NOMO-1 treated with dmso at 0.1 percent for 144 hours (cell line): ENCODE measurements around the gene CCDC28B.

Experiments used
- DNase-seq: peaks from one replicate; lab custom pipeline; 2025; ENCODE audit not compliant: unreplicated experiment; lab: John Stamatoyannopoulos, UW

CCDC28B gene

DNA sequence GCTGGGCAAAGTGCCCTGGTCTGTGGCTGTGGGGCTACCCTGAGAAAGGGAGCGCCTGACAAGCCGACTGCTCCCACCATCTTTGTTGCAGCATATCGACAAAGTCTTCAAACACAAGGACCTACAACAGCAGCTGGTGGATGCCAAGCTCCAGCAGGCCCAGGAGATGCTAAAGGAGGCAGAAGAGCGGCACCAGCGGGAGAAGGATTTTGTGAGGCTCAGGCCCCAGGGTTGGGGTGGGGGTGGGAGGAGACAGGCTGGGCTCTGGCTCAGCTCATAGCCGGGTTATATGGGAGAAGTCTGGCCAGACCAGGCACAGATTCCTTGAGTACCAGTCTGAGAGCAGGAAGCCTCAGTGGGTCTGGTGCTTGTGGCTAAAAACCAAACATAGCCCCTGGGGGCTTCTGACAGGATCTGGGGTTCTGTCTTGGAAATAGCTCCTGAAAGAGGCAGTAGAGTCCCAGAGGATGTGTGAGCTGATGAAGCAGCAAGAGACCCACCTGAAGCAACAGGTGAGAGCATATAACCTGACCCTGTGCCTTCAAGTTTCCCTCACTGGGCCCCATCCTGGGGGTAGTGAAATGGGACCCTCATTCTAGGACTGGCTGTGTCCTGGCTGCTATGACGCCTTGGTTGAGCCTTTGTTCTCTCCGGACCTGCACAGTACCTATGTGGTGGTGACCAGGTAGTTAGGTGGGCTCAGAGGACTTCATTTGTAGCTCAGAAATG, 8.0 kb upstream of the CCDC28B start:
- no peak for DNase-seq

DNA sequence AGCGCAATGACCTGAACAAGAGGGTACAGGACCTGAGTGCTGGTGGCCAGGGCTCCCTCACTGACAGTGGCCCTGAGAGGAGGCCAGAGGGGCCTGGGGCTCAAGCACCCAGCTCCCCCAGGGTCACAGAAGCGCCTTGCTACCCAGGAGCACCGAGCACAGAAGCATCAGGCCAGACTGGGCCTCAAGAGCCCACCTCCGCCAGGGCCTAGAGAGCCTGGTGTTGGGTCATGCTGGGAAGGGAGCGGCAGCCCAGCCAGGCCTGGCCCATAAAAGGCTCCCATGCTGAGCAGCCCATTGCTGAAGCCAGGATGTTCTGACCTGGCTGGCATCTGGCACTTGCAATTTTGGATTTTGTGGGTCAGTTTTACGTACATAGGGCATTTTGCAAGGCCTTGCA, 5.4 kb upstream of the CCDC28B start:
- DNase-seq, result no peak

DNA sequence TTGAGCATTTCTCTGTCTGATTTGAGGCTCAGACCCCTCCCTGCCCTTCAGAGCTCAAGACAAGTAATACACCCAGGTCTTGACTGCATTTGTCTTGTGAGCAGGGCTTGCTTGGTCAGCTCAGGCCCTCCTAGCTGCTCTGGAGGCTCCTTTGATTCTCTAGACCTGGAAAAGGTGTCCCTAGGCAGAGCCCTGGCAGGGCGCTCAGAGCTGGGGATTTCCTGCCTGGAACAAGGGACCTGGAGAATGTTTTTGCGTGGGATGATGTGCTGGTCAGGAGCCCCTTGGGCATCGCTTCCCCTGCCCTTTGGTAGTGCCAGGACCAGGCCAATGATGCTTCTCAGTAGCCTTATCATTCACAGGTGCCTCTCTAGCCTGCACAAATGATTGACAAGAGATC, 4.9 kb upstream of the CCDC28B start:
- no peak for DNase-seq

DNA sequence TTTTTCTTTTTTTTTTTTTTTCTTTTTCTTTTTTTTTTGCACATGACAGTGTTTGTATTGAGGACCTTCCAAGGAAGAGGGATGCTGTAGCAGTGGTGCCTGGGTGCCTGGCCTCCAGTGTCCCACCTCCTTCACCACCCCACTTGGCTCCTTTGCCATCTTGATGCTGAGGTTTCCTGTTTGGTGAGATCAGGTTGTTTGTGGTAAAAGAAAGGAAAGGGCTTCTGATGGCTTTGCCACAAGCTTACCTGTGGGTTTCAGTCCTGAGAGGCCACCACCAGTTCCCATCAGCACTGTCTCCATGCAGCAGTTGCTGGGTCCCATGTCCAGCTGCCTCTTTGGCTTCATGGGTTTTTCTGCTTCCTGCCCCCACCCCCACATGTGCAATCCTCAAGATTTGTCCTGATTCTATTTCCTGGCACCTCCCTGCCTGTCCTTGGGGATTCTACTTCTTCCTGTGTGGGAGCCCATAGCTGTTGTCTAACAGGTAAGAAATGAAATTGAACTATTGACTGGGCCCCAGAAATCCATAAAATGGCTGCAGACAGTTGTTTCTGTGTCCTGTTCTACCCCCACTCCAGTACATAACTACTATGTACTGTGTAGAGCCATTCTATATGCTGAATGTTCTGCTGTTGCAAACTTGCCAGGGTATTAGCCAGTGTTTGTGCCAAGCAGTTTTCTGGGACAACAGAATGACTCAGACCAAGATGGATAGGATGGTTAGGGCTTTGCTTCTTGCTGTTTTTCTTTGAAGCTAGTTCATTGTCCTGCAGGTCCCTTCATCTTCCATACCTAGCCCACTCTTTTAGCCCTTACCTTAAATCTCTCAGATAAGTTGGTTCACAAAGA, 4.2 kb upstream of the CCDC28B start:
- no peak for DNase-seq

DNA sequence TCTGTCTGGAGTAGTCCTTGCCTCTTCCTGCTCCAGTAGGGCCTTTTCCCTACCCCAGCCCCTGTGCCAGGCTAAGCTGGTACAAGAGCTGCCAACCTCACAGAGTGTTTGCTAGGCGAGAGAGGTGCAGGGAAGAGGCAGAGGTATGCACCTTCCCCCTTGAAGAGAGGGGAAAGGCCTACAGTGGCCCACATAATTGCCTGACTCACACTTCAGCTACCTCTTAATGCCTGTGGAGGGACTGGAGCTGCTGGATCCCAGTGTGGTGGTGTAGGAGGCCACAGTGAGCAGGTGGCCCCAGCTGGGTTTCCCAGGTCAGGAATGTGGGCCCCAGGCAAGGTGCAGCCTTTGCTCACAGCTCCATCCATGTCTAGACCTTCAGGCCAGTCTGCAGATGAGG, 3.3 kb upstream of the CCDC28B start:
- no peak for DNase-seq

DNA sequence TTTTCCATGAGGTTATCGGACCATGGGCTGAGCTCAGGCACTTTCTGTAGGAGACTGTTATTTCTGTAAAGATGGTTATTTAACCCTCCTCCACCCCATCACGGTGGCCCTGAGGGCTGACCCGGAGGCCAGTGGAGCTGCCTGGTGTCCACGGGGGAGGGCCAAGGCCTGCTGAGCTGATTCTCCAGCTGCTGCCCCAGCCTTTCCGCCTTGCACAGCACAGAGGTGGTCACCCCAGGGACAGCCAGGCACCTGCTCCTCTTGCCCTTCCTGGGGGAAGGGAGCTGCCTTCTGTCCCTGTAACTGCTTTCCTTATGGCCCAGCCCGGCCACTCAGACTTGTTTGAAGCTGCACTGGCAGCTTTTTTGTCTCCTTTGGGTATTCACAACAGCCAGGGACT, 2.6 kb upstream of the CCDC28B start:
- no peak for DNase-seq

DNA sequence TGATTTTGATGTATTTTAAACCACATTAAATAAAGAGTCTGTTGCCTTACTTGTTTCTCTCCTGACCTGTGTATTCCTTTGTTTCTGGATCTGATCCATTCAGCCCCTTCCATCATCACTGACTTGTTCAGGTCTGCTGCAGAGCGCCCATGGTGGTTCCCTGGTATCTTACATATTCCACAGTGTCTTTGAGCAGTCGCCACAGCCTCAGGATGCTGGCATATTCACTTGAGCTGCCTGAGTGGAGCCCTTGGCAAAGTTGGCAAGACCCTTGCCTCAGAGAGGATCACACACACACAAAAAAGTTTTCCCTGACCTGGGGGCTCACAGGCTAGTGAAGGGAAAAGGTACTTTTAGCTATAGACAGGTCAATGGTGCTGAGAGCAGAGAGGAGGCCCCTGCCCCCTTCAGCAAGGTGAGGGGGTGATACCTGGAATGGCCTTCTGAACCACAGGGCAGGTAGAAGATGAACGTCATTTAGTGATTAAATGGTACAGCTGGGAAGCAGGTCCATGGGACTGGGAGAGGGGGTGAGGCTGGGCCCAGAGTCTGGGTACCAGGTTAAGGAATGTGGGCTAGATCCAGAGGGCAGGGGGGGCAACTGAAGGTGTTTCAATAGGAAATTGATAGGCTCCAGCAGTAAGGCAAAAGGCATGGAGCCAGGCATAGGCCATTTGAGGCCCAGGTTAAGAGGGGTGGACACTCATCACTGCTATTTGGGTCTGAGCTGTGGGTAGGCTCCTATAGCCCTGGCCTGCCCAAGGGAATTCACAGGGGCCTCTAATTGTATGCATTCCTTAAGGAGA, 2.0 kb upstream of the CCDC28B start:
- DNase-seq, result no peak

DNA sequence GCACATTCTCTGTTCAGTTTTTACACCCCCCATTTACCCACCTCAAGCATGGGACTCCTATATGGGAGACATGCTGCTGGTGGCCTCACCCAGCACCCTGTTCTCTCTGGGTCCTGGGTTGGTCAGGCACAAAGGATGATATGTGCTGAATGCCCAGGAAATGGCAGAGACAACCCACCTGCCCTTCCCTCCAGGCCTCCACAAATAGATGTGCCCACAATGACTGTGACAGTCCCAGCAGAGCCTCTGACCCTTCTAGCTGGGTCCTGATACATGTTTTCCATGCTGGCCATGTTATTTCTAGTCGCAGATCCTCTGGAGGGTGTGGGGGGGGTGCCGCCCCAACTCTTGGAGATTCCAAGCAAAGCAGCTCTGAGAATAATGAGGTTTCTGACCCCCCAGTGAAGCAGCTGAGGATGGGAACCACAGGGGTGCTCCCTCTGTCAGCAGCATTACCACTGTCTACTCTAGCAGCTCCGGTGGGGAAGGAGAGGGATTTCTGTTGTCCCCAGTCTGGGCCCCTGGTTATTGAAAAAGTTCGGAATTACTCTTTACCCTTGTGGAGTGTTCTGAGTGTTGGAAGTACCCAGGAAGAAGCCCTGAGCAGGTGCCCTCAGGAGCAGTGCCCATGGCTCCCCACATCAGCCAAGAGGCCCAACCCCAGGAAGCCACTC, 1.2 kb upstream of the CCDC28B start:
- DNase-seq, result no peak

DNA sequence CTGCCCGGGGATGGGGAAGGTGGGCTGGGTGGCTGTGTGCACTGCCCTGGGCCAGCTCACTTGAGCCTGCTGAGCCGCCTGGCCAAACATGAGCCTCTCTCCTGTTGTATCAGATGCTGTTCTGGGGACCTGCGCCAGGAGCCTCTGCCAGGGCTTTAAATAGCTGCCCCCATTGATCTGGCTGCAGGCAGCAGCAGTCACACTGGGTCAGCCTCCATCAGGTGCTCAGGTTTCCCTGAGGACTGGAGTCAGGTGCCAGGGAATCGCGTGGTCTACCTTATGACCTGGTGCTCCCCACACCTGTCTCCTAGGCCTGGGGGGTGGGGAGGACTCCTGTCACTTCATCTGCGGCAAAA, 700 bp upstream of the CCDC28B start:
- no peak for DNase-seq

DNA sequence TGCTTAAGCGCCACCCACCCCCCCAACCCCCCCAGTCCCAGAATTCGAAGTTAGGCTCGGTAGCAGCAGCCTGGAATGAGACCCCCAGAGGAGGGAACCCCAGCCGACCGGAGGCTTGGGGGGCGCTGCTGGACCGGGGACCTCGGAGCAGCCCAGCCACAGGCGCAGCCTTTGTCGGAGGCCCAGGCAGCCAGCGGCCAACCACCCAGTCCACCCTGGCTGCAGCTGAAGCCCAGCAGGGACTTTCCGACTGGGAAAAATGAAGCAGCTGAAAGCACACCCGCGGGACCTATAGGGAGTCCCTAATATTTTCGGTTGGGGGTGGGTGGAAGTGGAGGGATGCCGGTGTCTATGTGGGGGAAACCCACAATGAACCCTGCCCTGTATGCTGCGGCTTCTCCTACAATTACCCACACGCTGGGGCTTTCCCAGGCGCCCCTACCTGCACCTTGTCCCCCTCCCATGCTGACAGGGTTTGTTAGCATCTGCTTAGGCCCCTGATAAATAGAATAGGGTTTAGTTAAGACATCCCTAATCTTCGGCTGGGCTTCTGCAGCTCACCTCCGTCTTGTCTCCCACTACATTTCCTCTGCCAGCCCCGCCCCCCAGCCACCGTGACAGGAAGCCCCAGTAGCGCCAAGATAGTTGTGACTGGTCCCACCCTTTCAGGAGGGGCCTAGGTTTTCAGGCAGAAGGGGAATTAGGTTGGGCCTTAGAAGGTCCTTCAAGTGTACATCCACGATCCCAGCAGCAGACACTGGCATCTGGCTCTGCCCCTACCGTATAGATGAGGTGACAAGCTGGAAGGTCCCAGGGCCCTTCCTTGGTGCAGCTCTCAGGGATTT, 838 bp downstream of the CCDC28B start:
- DNase-seq, result peak; percentile 70

DNA sequence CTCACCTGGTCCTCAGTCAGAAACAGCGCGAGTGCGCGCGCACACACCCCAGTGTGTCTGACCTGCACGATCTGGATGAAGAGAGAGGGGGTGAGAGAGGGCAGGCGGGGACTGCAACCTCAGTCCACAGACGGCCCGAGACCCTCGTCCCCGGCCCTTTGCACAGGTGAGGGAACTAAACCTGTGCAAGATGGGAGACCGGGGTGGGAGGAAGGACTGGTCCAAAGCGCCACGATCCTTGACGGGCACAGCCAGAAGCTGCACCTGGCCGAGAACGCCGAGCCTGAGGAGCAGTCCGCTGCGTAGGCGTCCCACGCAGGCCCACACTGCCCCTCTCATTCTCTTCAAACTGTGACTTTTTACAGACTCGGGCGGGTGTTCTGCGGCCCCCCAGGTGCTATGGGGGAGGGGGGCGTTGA, 4.6 kb downstream of the CCDC28B start:
- DNase-seq, result no peak

DNA sequence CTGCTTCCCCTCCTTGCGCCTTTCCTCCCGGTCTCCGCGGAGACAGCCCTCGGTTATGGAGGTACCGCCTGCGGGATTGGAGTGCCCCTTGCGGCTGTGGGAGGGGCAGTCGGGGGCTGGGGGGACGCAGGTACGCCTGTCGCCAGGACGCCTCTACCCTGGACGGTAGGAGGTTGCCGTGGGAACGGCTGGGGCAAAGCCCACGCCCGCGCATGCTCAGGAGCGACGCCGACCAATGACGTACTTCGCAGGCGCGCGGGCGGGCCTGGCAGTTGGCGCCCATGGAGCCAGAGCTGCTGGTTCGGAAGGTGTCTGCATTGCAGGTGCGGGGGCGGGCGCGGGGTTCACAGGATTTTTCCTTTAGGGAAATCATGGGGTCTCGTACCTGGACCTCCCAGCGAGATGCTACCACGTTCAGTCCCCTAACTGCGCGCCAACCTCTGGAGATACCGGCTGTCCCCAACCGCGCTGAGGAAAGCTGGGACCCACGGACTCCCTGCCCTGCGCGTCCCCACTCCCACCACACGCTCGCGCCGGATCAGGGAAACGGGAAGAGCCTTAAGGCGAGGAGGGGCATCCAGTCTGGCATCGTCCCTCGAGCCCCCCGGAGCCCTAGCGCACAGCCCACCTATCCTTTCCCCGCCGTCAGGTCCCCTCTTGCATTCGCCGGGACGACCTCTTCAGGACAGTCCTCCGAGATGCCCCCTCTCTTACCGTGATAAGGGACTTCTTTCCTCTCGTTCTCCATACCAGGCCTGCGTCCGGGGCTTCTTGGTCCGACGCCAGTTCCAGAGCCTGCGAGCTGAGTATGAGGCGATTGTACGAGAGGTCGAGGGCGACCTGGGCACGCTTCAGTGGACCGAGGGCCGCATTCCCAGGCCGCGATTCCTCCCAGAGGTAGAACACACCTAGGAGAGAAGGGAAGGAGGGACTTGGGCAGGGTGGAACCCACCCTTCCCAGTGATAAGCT, 5.3 kb downstream of the CCDC28B start, which contains the start of gene IQCC:
IQCC (plus strand) TSS at position 271 of the 970 bp plus-strand sequence; CDS start at position 282, 11 bp downstream.
- peak; percentile 61 for DNase-seq

DNA sequence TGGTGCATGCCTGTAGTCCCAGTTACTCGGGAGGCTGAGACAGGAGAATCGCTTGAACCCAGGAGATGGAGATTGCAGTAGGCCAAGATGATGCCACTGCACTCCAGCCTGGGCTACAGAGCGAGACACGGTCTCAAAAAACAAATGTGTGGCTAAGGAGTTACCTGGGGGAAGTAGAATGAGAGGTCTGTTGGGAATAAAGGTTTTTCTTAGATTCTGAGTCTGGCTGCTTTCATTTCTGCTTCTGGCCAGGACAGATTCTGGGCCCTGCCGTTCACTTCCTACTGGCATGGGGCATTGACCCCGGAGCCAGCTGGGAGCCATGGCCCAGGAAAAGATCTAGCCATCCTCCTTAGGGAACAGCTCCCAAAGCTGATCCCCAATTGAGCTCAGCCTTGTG, 8.1 kb downstream of the CCDC28B start:
- DNase-seq, result no peak

DNA sequence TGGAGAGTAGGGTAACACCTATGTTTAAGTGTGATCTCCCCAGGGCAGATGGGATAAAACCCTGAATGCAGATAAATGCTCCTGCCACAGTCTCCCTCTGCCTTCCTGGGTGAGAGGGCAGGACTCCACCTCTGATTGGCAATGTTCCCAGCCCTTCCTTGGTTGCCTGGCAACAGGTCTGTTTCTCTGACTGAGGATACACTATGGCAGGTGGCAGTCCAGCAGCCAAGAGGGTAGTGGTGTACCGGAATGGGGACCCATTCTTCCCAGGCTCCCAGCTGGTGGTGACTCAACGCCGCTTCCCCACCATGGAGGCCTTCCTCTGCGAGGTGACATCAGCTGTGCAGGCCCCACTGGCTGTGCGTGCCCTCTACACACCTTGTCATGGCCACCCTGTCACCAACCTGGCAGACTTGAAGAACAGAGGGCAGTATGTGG, 8.5 kb downstream of the CCDC28B start, which contains the start of gene DCDC2B:
DCDC2B (plus strand) TSS at position 199 of the 438 bp plus-strand sequence; CDS start at position 204, 5 bp downstream.
- DNase-seq, result no peak

DNA sequence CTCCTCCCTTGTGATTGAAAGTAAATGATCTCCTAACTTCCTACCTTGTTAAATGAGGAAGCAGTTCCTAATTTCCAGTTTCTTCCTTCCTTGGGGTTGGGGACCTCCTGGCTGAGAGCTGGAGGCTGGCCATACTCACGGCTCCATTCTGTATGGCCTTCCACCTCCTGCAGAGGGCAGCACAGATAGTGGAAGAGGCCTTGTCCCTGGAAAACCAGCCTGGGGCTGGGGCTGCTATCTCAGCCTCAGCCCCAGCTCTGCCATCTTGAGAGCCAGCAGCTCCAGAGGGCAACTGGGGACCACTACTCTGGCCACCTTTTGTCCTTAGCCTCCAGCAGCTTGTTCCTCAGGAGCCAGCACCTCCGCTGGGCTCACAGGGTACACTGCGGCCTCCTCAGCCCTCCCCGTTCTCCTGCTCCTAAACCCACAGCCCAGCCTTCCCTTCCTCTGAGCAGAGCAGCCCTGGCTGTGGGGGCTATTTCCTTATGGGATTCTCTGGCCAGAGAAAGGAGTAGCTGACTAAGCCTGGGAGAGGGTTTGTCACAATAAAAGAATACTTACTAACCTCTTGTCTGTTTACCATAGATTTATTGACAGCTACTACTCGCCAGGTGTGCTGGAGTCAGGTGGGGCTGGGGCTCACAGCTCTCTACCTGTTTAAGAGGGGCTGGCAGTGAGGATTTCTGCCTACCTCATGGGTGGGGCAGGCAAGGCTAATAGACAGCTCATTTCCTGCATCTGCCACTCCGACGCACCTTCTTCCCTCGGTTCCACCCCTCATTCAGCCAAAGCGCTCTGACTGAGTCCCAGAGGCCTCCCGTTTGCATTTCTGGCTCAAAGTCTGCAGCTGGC, 15.5 kb downstream of the CCDC28B start:
- DNase-seq, result peak; percentile 32

DNA sequence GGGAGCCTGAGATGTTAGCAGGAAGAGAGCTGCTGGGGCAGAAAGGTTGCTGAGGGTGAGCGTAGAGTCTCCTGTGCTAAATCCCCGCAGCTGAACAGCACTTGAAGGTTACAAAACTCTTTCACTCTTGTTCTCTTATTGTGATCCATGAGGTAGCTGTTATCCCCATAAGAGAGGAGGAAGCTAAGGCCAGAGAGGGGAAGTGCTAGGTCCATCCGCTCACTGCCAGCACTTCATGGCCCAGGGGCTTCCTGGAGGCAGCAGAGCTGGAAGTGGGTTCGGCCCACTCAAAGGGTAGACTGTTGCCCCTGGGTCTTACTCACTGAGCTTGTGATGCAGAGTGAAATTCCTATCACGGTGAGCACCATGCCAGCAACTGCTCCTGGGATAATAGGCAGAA, 16.2 kb downstream of the CCDC28B start:
- DNase-seq, result no peak

DNA sequence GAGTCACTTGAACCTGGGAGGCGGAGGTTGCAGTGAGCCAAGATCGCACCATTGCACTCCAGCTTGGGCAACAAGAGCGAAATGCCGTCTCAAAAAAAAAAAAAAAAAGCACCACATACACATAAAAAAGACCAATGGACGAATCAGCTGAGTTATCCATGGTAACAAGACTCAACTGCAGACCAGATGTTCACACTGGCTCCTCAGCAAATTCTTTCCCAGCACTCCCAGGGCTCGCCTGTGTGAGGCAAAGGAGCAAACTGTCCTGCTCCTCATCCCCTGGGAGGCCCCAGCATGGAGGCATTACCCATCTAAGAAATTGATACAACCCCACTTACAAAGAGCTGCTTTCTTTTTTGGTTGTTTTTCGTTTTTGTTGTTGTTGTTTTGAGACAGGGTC, 18.6 kb downstream of the CCDC28B start:
- no peak for DNase-seq
